Epithelial cell of esophagus (primary cell): ENCODE measurements around the gene UBE4B.

Experiments
- DNase-seq: peaks from one replicate; pipeline ENCODE4 v3.0.0; 2010; ENCODE audit warnings: low read depth
- H3K4me3 ChIP-seq: 2 replicates; pipeline ENCODE4 v1.5.1; 2011; ENCODE audit warnings: mild to moderate bottlenecking, low read length, control low read depth
- TF ChIP-seq, protein P1 (sequence below): IDR thresholded peaks from 2 replicates; pipeline ENCODE4 v1.5.1; 2011; ENCODE audit warnings: low read depth, mild to moderate bottlenecking, low read length, control low read depth, inconsistent platforms; ENCODE audit not compliant: insufficient read depth; ENCODE audit errors: missing control alignments

The UBE4B gene

GRCh38 chr1:10032590-10033358 lies at the start of gene UBE4B:
Gene UBE4B (plus strand): TSS chr1:10032958. CDS start chr1:10033671, 713 bp downstream.
- TF ChIP-seq, protein P1, sequence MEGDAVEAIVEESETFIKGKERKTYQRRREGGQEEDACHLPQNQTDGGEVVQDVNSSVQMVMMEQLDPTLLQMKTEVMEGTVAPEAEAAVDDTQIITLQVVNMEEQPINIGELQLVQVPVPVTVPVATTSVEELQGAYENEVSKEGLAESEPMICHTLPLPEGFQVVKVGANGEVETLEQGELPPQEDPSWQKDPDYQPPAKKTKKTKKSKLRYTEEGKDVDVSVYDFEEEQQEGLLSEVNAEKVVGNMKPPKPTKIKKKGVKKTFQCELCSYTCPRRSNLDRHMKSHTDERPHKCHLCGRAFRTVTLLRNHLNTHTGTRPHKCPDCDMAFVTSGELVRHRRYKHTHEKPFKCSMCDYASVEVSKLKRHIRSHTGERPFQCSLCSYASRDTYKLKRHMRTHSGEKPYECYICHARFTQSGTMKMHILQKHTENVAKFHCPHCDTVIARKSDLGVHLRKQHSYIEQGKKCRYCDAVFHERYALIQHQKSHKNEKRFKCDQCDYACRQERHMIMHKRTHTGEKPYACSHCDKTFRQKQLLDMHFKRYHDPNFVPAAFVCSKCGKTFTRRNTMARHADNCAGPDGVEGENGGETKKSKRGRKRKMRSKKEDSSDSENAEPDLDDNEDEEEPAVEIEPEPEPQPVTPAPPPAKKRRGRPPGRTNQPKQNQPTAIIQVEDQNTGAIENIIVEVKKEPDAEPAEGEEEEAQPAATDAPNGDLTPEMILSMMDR = peak; percentile 75
- H3K4me3 ChIP-seq = peak within 1 kb of the TSS; percentile 98
- DNase-seq = peak; percentile 99

DNA sequence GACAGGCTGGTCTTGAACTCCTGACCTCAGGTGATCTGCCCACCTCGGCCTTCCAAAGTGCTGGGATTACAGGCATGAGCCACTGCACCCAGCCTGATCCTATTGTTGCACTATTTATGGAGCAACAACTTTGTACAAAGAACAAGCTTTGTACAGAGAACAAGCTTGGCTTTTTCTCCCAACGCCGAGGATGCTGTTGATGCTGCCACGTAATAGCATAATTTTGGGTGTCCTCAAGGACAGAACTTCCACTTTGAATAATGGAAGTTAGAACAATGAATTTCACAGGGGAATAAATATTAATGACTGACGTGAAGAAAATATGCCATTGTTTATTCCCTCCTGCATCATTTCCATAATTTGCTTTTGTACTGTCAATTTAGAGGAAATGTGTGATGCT lies 48.5 kb upstream of the UBE4B start:
- DNase-seq = no peak
- TF ChIP-seq, protein P1 = no peak
- H3K4me3 ChIP-seq = no peak overlapping the region

DNA sequence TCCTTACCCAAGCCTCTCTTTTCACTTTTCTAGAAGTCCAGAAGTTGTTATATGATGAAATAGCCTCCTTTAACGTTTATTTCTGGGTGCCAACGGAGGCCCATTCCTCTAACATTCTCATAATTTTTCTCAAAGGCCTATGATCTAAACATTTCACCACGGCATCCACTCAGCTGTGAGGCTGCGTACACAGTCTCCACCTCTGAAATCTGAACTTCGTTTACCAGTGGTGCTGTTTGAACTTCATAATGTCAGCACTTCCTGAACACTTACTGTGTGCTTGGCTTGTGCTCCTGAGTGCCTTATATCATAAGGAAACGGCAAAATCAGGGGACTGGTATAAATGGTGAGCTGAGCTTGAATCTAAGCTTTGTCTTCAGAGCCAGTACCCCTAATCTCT lies 47.8 kb upstream of the UBE4B start:
- no peak overlapping the region for H3K4me3 ChIP-seq
- no peak for DNase-seq
- TF ChIP-seq, protein P1 = no peak

DNA sequence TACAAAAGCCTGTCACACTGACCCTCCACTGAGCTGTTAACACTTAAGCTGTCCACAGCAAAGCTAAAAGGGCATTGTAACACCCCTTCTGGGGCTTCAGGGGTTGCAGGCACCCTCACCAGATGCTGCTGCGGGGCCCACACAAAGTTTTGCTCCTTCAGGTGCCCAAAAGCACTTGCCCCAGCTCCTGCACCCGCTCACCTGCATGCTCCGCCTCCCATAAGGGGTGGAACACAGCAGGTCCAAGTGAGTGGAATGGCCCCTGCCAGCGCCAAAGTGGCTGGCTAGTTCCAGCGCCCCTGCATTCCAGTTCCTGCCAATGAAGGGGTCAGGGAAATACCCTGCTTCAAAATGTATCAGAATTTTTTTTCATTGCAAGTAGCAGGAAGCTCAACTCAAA lies 43.0 kb upstream of the UBE4B start:
- no peak overlapping the region for H3K4me3 ChIP-seq
- DNase-seq = no peak
- TF ChIP-seq, protein P1 = no peak

DNA sequence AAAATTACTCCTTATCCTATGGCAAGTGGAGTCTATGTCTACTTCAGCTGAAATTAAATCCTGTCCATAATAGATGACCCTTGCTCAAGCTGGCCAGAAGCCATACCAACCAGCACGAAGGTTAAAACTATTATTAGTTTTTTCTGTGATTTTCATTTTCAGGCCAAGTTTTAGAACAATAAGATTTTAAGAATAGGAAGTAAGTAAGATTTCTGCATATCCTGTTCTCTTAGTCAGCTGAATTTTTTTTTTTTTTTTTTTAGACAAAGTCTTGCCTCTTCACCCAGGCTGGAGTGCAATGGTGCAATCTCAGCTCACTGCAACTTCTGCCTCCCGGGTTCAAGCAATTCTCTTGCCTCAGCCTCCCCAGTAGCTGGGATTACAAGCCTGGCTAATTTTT lies 41.8 kb upstream of the UBE4B start:
- no peak overlapping the region for H3K4me3 ChIP-seq
- no peak for DNase-seq
- TF ChIP-seq, protein P1 = no peak

DNA sequence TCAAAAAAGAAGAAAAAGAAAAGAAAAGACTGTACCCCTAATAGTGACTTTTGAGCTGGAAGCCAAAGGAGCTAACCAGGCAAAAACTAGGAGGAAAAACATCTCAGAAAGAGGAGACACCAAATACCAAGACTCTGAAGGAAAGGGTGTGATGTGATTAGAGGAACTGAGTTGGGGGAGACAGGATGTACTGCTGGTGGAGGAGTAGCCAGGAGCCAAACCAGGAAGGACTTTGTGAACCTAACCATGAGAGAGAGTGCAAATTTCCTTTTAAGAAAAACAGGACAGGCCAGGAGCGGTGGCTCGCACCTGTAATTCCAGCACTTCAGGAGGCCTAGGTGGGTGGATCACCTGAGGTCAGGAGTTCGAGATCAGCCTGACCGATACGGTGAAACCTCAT lies 39.8 kb upstream of the UBE4B start:
- H3K4me3 ChIP-seq = no peak overlapping the region
- DNase-seq = no peak
- TF ChIP-seq, protein P1 = no peak

DNA sequence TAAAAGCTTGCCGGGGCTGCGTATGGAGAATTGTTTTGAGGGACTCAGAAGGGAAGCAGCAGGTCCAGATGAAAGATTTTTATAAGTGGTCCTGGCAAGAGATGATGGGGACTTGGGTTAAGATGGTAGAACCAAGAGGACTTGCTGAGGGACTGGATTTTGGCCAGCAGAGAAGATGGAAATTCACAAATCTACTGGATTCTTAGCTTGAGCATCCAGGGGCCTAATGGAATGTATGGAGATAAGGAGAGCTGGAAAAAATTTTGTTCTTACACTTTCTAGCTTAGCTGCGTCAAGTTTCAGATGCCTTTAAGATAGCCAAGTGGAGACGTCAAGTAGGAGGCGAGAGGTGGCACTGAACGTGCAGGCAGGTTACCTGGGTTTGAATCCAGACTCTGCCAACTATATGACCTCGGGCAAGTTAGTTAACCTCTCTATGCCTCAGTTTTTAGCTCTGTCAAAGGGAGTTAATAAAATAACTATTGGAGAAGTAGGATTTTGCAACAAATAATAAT lies 39.1 kb upstream of the UBE4B start:
- H3K4me3 ChIP-seq = no peak overlapping the region
- TF ChIP-seq, protein P1 = no peak
- DNase-seq = no peak
